Trophoblast cell (in vitro differentiated cells and primary cell): ENCODE measurements around the gene MCCC2.

Experiments used
- DNase-seq, 2 donors: peaks; one replicate each; pipeline ENCODE4 v3.0.0-alpha.2; 2016
- H2AFZ ChIP-seq: 2 replicates; pipeline ENCODE4 v1.6.1; 2013; ENCODE audit warnings: low read length, moderate library complexity, mild to moderate bottlenecking; ENCODE audit not compliant: insufficient read depth, poor library complexity
- H2AK5ac ChIP-seq: 2 replicates; pipeline ENCODE4 v1.6.1; 2013; ENCODE audit warnings: mild to moderate bottlenecking, low read length
- H2BK120ac ChIP-seq: 2 replicates; pipeline ENCODE4 v1.6.1; 2013; ENCODE audit warnings: low read length, mild to moderate bottlenecking, moderate library complexity; ENCODE audit not compliant: insufficient read depth, poor library complexity
- H2BK12ac ChIP-seq: 2 replicates; pipeline ENCODE4 v1.6.1; 2013; ENCODE audit warnings: mild to moderate bottlenecking, low read length, moderate library complexity
- H2BK5ac ChIP-seq: 2 replicates; pipeline ENCODE4 v1.6.1; 2013; ENCODE audit warnings: low read length, low read depth, moderate library complexity, mild to moderate bottlenecking; ENCODE audit not compliant: poor library complexity
- H3K14ac ChIP-seq: 2 replicates; pipeline ENCODE4 v1.6.1; 2013; ENCODE audit warnings: mild to moderate bottlenecking, low read length
- H3K18ac ChIP-seq: 2 replicates; pipeline ENCODE4 v1.6.1; 2013; ENCODE audit warnings: mild to moderate bottlenecking, low read length
- H3K23ac ChIP-seq: 2 replicates; pipeline ENCODE4 v1.6.1; 2013; ENCODE audit warnings: low read length
- H3K27ac ChIP-seq: 2 replicates; pipeline ENCODE4 v1.5.1; 2013; ENCODE audit warnings: low read depth, mild to moderate bottlenecking, inconsistent platforms, low read length, moderate library complexity
- H3K27me3 ChIP-seq: 2 replicates; pipeline ENCODE4 v1.6.1; 2013; ENCODE audit warnings: inconsistent platforms, mild to moderate bottlenecking, low read length, moderate library complexity; ENCODE audit not compliant: insufficient read depth
- H3K36me3 ChIP-seq, 2 experiments: 1 replicate in 1 of 2; 2 replicates in 1 of 2; pipeline ENCODE4 v1.6.1; 2013; ENCODE audit warnings: low read length in 2 of 2, mild to moderate bottlenecking in 2 of 2, moderate library complexity in 1 of 2; ENCODE audit not compliant: insufficient read depth in 2 of 2, control insufficient read depth in 1 of 2
- H3K4ac ChIP-seq: 2 replicates; pipeline ENCODE4 v1.6.1; 2013; ENCODE audit warnings: low read depth, mild to moderate bottlenecking, low read length, moderate library complexity
- H3K4me1 ChIP-seq, 2 experiments: 1 replicate in 1 of 2; 2 replicates in 1 of 2; pipeline ENCODE4 v1.6.1; 2013; ENCODE audit warnings: low read length in 2 of 2, mild to moderate bottlenecking in 2 of 2, moderate library complexity in 1 of 2; ENCODE audit not compliant: insufficient read depth in 2 of 2, control insufficient read depth in 1 of 2
- H3K4me2 ChIP-seq: 2 replicates; pipeline ENCODE4 v1.6.1; 2013; ENCODE audit warnings: inconsistent platforms, mild to moderate bottlenecking, low read length, moderate library complexity
- H3K4me3 ChIP-seq: 2 replicates; pipeline ENCODE4 v1.5.1; 2013; ENCODE audit warnings: mild to moderate bottlenecking, low read depth, low read length, inconsistent platforms
- H3K79me1 ChIP-seq: one replicate; pipeline ENCODE4 v1.6.1; 2013; ENCODE audit warnings: low read length
- H3K79me2 ChIP-seq: 2 replicates; pipeline ENCODE4 v1.6.1; 2013; ENCODE audit warnings: low read length, mild to moderate bottlenecking; ENCODE audit not compliant: control insufficient read depth, insufficient read depth, poor library complexity
- H3K9ac ChIP-seq: 2 replicates; pipeline ENCODE4 v1.6.1; 2013; ENCODE audit warnings: mild to moderate bottlenecking, low read length
- H3K9me3 ChIP-seq: 2 replicates; pipeline ENCODE4 v1.6.1; 2013; ENCODE audit warnings: low read depth, mild to moderate bottlenecking, control low read depth, inconsistent platforms, low read length; ENCODE audit not compliant: insufficient read depth
- H4K12ac ChIP-seq: 2 replicates; pipeline ENCODE4 v1.6.1; 2013; ENCODE audit warnings: low read depth, mild to moderate bottlenecking, low read length, moderate library complexity
- H4K8ac ChIP-seq: 2 replicates; pipeline ENCODE4 v1.6.1; 2013; ENCODE audit warnings: low read depth, mild to moderate bottlenecking, low read length, moderate library complexity
- H4K91ac ChIP-seq: one replicate; pipeline ENCODE4 v1.6.1; 2013; ENCODE audit warnings: low read depth, mild to moderate bottlenecking, low read length, moderate library complexity
- WGBS: extraction: QIAGEN DNeasy Blood & Tissue Kit; methylation state at CpG from one replicate; pipeline ENCODE4 v1.1.7; 2013; ENCODE audit warnings: missing lambda C conversion rate; ENCODE audit not compliant: insufficient read length, insufficient coverage; ENCODE audit errors: extremely low coverage; 5-methylcytosine and 5-hydroxymethylcytosine counted together

MCCC2 gene

DNA sequence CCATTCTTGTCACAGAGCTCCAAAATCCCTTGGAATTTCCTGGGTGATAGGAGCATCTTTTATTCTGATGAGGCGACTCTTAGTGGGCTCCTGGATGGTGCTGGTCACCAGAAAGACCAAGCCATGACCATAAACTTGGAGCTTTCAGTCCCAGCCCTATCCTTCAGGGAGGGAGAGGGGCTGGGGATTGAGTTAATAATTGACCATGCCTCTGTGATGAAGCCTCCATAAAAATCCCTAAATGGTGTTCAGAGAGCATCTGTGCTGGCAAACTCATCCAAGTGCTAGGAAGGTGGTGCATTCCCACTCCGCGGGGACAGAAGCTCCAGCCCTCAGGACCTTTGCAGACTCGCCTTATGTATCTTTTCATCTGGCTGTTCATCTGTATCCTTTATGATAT, 28.7 kb downstream of the MCCC2 start:
- H3K27me3 ChIP-seq: no peaks in the 10 kb centered on the region
- H4K12ac ChIP-seq: no peak overlapping the region
- no peak overlapping the region for H3K4me2 ChIP-seq
- no peak overlapping the region for H2BK120ac ChIP-seq
- no peak overlapping the region for H3K4ac ChIP-seq
- H3K79me1 ChIP-seq: no peaks in the 10 kb centered on the region
- H3K36me3 ChIP-seq: peaks cover 3 to 4% of the 10 kb centered on the region in 2 experiments
- H3K9me3 ChIP-seq: no peaks in the 10 kb centered on the region
- DNase-seq: no peak
- no peak overlapping the region for H3K14ac ChIP-seq
- no peak overlapping the region for H3K9ac ChIP-seq
- no peak overlapping the region for H2BK5ac ChIP-seq
- no peak overlapping the region for H2AFZ ChIP-seq
- H4K8ac ChIP-seq: no peak overlapping the region
- no peak overlapping the region for H2BK12ac ChIP-seq
- H2AK5ac ChIP-seq: no peak overlapping the region
- no peak overlapping the region for H3K23ac ChIP-seq
- H3K18ac ChIP-seq: no peak overlapping the region
- no peak overlapping the region for H4K91ac ChIP-seq
- no peaks in the 10 kb centered on the region for H3K4me1 ChIP-seq
- no CpG with 5 or more reads among the region's 4 CpGs for WGBS
- H3K4me3 ChIP-seq: no peak overlapping the region
- no peaks in the 10 kb centered on the region for H3K79me2 ChIP-seq
- H3K27ac ChIP-seq: no peak overlapping the region

- DNase-seq: no peak
- Histone ChIP-seq H3K4me3 (no peak overlapping the region), H2BK120ac (no peak overlapping the region), H3K9ac (no peak overlapping the region), H3K36me3 (peaks cover 0 to 5% of the 10 kb centered on the region in 2 experiments), H3K27me3 (no peaks in the 10 kb centered on the region), H4K12ac (no peak overlapping the region), H3K4me1 (no peaks in the 10 kb centered on the region), H3K79me2 (no peaks in the 10 kb centered on the region), H3K79me1 (no peaks in the 10 kb centered on the region), H3K9me3 (peaks cover 2% of the 10 kb centered on the region), H2BK5ac (no peak overlapping the region), H2AFZ (no peak overlapping the region), H2AK5ac (no peak overlapping the region), H3K14ac (no peak overlapping the region), H3K4ac (no peak overlapping the region), H3K4me2 (no peak overlapping the region), H4K91ac (no peak overlapping the region), H2BK12ac (no peak overlapping the region), H3K18ac (no peak overlapping the region), H3K23ac (no peak overlapping the region), H3K27ac (no peak overlapping the region), H4K8ac (no peak overlapping the region)
- no CpG with 5 or more reads among the region's 2 CpGs for WGBS
Measured at GRCh38 chr5:71620630-71621029, 33.5 kb downstream of the MCCC2 start.

GRCh38 chr5:71621268-71621667, 34.1 kb downstream of the MCCC2 start:
- no peak overlapping the region for H2BK5ac ChIP-seq
- no peak overlapping the region for H4K91ac ChIP-seq
- H3K9me3 ChIP-seq: peaks cover 2% of the 10 kb centered on the region
- no peak overlapping the region for H2AK5ac ChIP-seq
- H2BK120ac ChIP-seq: no peak overlapping the region
- no peaks in the 10 kb centered on the region for H3K27me3 ChIP-seq
- no peak overlapping the region for H3K9ac ChIP-seq
- H3K79me1 ChIP-seq: no peaks in the 10 kb centered on the region
- H4K8ac ChIP-seq: no peak overlapping the region
- no peak overlapping the region for H3K4me3 ChIP-seq
- no peak for DNase-seq
- H3K4me1 ChIP-seq: no peaks in the 10 kb centered on the region
- no peak overlapping the region for H2AFZ ChIP-seq
- no peaks in the 10 kb centered on the region for H3K79me2 ChIP-seq
- peaks cover 0 to 3% of the 10 kb centered on the region in 2 experiments for H3K36me3 ChIP-seq
- no CpG with 5 or more reads among the region's 3 CpGs for WGBS
- no peak overlapping the region for H3K27ac ChIP-seq
- H3K4me2 ChIP-seq: no peak overlapping the region
- no peak overlapping the region for H4K12ac ChIP-seq
- no peak overlapping the region for H3K23ac ChIP-seq
- H3K14ac ChIP-seq: no peak overlapping the region
- H2BK12ac ChIP-seq: no peak overlapping the region
- H3K18ac ChIP-seq: no peak overlapping the region
- H3K4ac ChIP-seq: no peak overlapping the region

DNA sequence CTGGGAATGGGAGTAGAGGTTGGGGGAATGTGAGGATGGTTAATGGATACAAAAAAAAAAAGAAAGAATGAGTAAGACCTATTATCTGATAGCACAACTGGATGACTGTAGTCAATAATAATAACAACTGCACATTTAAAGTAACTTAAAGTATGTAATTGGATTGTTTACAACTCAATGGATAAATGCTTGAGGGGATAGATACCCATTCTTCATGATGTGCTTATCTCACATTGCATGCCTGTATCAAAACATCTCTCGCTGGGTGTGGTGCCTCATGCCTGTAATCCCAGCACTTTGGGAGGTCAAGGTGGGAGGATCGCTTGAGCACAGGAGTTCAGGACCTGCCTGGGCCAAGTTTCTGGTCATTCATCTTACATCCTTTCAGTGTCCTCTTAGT, 34.6 kb downstream of the MCCC2 start:
- Histone ChIP-seq H3K18ac (no peak overlapping the region), H3K4me2 (no peak overlapping the region), H3K36me3 (peaks cover 0 to 2% of the 10 kb centered on the region in 2 experiments), H2BK120ac (no peak overlapping the region), H3K79me1 (no peaks in the 10 kb centered on the region), H3K79me2 (no peaks in the 10 kb centered on the region), H3K27ac (no peak overlapping the region), H2BK5ac (no peak overlapping the region), H3K9ac (no peak overlapping the region), H3K4me3 (no peak overlapping the region), H3K27me3 (no peaks in the 10 kb centered on the region), H2AK5ac (no peak overlapping the region), H3K14ac (no peak overlapping the region), H2BK12ac (no peak overlapping the region), H3K23ac (no peak overlapping the region), H4K91ac (no peak overlapping the region), H4K12ac (no peak overlapping the region), H3K9me3 (peaks cover 2% of the 10 kb centered on the region), H2AFZ (no peak overlapping the region), H3K4ac (no peak overlapping the region), H3K4me1 (no peaks in the 10 kb centered on the region), H4K8ac (no peak overlapping the region)
- WGBS: no CpG with 5 or more reads among the region's 2 CpGs
- no peak for DNase-seq
